HepG2 (cell line): ENCODE measurements around the gene MYO1E. TPM values are rescaled to one million over a fixed set of nuclear protein-coding genes. Genes with fewer than 3 reads are reported as not detected.

ENCODE experiments used
- DNMT3B ChIP-seq: conservative IDR thresholded peaks from 2 replicates; pipeline ENCODE4 v1.6.1; 2016; ENCODE audit warnings: missing biosample characterization, control low read depth
- ELF3 ChIP-seq: IDR thresholded peaks from 2 replicates; pipeline ENCODE4 v1.6.1; 2016; ENCODE audit warnings: missing genetic modification reagents, missing compliant biosample characterization
- KLF12 ChIP-seq: sonication (generic); formaldehyde crosslinking; IDR thresholded peaks from 2 replicates; pipeline ENCODE4 v1.4.0; 2020; ENCODE audit warnings: missing genetic modification reagents, borderline replicate concordance
- MAF1 ChIP-seq: sonication (generic); formaldehyde crosslinking; IDR thresholded peaks from 2 replicates; pipeline ENCODE4 v1.5.0; 2020; ENCODE audit warnings: missing genetic modification reagents, borderline replicate concordance
- MAFG ChIP-seq: sonication (generic); formaldehyde crosslinking; IDR thresholded peaks from 2 replicates; pipeline ENCODE4 v1.5.1; 2020; ENCODE audit warnings: mild to moderate bottlenecking, missing genetic modification reagents
- MTF2 ChIP-seq: sonication (generic); formaldehyde crosslinking; IDR thresholded peaks from 2 replicates; pipeline ENCODE4 v1.5.0; 2020; ENCODE audit warnings: missing genetic modification reagents, borderline replicate concordance
- NFYC ChIP-seq: IDR thresholded peaks from 2 replicates; pipeline ENCODE4 v1.6.1; 2016; ENCODE audit warnings: missing genetic modification reagents, missing compliant biosample characterization
- SRY ChIP-seq: sonication (generic); formaldehyde crosslinking; IDR thresholded peaks from 2 replicates; pipeline ENCODE4 v1.8.0; 2022; ENCODE audit warnings: mild to moderate bottlenecking, missing genetic modification reagents
- ZBTB7A ChIP-seq: sonication (generic); formaldehyde crosslinking; IDR thresholded peaks from 2 replicates; pipeline ENCODE4 v1.8.0; 2022; ENCODE audit warnings: mild to moderate bottlenecking, missing genetic modification reagents
- ZNF121 ChIP-seq: sonication (generic); formaldehyde crosslinking; IDR thresholded peaks from 2 replicates; pipeline ENCODE4 v1.5.0; 2020; ENCODE audit warnings: mild to moderate bottlenecking, missing genetic modification reagents
- ZNF225 ChIP-seq: sonication (generic); formaldehyde crosslinking; IDR thresholded peaks from 2 replicates; pipeline ENCODE4 v1.4.0; 2020; ENCODE audit warnings: mild to moderate bottlenecking, missing genetic modification reagents
- ZNF274 ChIP-seq: sonication (generic); formaldehyde crosslinking; IDR thresholded peaks from 2 replicates; pipeline ENCODE4 v1.5.1; 2020; ENCODE audit warnings: mild to moderate bottlenecking, missing genetic modification reagents
- ZNF839 ChIP-seq: sonication (generic); formaldehyde crosslinking; IDR thresholded peaks from 2 replicates; pipeline ENCODE4 v1.4.0; 2020; ENCODE audit warnings: missing genetic modification reagents, mild to moderate bottlenecking, borderline replicate concordance
- polyA plus RNA-seq, 8 experiments: library from polyadenylated mRNA; depleted of rRNA in 3 of 8; stranded (reverse) in 7 of 8; unstranded in 1 of 8; fragments of >200 nt; fragmentation: Illumina TruSeq in 4 of 8; extraction: Trizol in 4 of 8; gene quantifications; 2 replicates each; pipeline versions ENCODE4 v1.2.1 to v1.2.3, GENCODE V29; 2011 to 2016; ENCODE audit warnings: low read depth in 4 of 8, missing spikeins in 1 of 8, mixed read lengths in 1 of 8; ENCODE audit not compliant: insufficient read depth in 1 of 8
- total RNA-seq, 5 experiments: library from RNA; depleted of rRNA; stranded (reverse); fragments of >200 nt; fragmentation: Illumina TruSeq; extraction: Trizol; gene quantifications; 2 replicates each; pipeline ENCODE4 v1.2.3, GENCODE V29; 2016; ENCODE audit warnings: low read depth in 1 of 5
- TF ChIP-seq, protein P1 (sequence below), 2 experiments: sonication (generic) in 1 of 2; formaldehyde crosslinking in 1 of 2; IDR thresholded peaks; 2 replicates each; pipeline versions ENCODE4 v1.4.0 to v1.6.1; 2016 to 2020; ENCODE audit warnings: borderline replicate concordance in 1 of 2, low read depth in 1 of 2, mild to moderate bottlenecking in 1 of 2, missing genetic modification reagents in 1 of 2
- TF ChIP-seq, protein P2 (sequence below): sonication (generic); formaldehyde crosslinking; IDR thresholded peaks from 2 replicates; pipeline ENCODE4 v1.4.0; 2020; ENCODE audit warnings: missing genetic modification reagents
- TF ChIP-seq, protein P3 (sequence below): sonication (generic); formaldehyde crosslinking; IDR thresholded peaks from 2 replicates; pipeline ENCODE4 v1.4.0; 2020; ENCODE audit warnings: missing genetic modification reagents, borderline replicate concordance
- TF ChIP-seq, protein P4 (sequence below): sonication (generic); formaldehyde crosslinking; IDR thresholded peaks from 2 replicates; pipeline ENCODE4 v1.5.1; 2020; ENCODE audit warnings: missing genetic modification reagents, mild to moderate bottlenecking, borderline replicate concordance

MYO1E gene
- total and polyA plus RNA-seq, 2 of the 13 experiments (the other 11 are each of a cell fraction or from before 2014, with no cell fraction given): 15.7 to 25.1 TPM

DNA sequence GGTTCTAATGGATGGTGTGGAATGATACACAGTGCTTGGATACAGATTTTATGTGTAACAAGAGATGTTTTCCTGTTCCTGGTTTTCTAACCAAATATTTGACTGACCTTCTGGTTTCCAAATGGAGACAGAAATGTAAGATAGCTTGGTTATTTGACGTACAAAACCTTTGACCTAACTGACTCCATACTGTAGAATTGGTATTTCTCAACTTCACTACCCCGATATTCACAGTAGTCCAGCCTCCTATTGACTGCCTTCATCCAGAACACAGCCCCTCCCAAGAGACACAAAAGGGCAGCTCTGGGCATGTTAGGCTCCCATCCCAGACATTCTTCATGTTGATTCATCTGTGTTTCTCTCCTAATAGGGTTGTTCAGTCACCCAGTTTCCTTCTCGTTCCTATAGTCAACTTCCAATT lies 33.4 kb downstream of the MYO1E start (continued):
- TF ChIP-seq ZNF274 (CRISPR knock-in tag) (no peak), ZNF225 (no peak), MAF1 (CRISPR knock-in tag) (no peak), DNMT3B (CRISPR knock-in tag) (no peak), SRY (CRISPR knock-in tag) (no peak), KLF12 (CRISPR knock-in tag) (no peak), ZNF839 (CRISPR knock-in tag) (no peak), ZNF121 (CRISPR knock-in tag) (no peak), ELF3 (CRISPR knock-in tag) (no peak; the same call in 1 of the 2 replicates), NFYC (CRISPR knock-in tag) (no peak), MAFG (CRISPR knock-in tag) (no peak), ZBTB7A (CRISPR knock-in tag) (no peak), MTF2 (CRISPR knock-in tag) (no peak)
- TF ChIP-seq, protein P1, sequence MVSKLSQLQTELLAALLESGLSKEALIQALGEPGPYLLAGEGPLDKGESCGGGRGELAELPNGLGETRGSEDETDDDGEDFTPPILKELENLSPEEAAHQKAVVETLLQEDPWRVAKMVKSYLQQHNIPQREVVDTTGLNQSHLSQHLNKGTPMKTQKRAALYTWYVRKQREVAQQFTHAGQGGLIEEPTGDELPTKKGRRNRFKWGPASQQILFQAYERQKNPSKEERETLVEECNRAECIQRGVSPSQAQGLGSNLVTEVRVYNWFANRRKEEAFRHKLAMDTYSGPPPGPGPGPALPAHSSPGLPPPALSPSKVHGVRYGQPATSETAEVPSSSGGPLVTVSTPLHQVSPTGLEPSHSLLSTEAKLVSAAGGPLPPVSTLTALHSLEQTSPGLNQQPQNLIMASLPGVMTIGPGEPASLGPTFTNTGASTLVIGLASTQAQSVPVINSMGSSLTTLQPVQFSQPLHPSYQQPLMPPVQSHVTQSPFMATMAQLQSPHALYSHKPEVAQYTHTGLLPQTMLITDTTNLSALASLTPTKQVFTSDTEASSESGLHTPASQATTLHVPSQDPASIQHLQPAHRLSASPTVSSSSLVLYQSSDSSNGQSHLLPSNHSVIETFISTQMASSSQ (IDR thresholded peaks at IDR 0.05; ENCODE audit: low read depth): no peak
- TF ChIP-seq, protein P1 (CRISPR knock-in tag; IDR thresholded peaks at IDR 0.05; ENCODE audit: borderline replicate concordance): peak; percentile 22; the same call in 1 of the 2 replicates
- TF ChIP-seq, protein P2, sequence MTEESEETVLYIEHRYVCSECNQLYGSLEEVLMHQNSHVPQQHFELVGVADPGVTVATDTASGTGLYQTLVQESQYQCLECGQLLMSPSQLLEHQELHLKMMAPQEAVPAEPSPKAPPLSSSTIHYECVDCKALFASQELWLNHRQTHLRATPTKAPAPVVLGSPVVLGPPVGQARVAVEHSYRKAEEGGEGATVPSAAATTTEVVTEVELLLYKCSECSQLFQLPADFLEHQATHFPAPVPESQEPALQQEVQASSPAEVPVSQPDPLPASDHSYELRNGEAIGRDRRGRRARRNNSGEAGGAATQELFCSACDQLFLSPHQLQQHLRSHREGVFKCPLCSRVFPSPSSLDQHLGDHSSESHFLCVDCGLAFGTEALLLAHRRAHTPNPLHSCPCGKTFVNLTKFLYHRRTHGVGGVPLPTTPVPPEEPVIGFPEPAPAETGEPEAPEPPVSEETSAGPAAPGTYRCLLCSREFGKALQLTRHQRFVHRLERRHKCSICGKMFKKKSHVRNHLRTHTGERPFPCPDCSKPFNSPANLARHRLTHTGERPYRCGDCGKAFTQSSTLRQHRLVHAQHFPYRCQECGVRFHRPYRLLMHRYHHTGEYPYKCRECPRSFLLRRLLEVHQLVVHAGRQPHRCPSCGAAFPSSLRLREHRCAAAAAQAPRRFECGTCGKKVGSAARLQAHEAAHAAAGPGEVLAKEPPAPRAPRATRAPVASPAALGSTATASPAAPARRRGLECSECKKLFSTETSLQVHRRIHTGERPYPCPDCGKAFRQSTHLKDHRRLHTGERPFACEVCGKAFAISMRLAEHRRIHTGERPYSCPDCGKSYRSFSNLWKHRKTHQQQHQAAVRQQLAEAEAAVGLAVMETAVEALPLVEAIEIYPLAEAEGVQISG (CRISPR knock-in tag): no peak
- TF ChIP-seq, protein P3, sequence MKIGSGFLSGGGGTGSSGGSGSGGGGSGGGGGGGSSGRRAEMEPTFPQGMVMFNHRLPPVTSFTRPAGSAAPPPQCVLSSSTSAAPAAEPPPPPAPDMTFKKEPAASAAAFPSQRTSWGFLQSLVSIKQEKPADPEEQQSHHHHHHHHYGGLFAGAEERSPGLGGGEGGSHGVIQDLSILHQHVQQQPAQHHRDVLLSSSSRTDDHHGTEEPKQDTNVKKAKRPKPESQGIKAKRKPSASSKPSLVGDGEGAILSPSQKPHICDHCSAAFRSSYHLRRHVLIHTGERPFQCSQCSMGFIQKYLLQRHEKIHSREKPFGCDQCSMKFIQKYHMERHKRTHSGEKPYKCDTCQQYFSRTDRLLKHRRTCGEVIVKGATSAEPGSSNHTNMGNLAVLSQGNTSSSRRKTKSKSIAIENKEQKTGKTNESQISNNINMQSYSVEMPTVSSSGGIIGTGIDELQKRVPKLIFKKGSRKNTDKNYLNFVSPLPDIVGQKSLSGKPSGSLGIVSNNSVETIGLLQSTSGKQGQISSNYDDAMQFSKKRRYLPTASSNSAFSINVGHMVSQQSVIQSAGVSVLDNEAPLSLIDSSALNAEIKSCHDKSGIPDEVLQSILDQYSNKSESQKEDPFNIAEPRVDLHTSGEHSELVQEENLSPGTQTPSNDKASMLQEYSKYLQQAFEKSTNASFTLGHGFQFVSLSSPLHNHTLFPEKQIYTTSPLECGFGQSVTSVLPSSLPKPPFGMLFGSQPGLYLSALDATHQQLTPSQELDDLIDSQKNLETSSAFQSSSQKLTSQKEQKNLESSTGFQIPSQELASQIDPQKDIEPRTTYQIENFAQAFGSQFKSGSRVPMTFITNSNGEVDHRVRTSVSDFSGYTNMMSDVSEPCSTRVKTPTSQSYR: no peak
- TF ChIP-seq, protein P4, sequence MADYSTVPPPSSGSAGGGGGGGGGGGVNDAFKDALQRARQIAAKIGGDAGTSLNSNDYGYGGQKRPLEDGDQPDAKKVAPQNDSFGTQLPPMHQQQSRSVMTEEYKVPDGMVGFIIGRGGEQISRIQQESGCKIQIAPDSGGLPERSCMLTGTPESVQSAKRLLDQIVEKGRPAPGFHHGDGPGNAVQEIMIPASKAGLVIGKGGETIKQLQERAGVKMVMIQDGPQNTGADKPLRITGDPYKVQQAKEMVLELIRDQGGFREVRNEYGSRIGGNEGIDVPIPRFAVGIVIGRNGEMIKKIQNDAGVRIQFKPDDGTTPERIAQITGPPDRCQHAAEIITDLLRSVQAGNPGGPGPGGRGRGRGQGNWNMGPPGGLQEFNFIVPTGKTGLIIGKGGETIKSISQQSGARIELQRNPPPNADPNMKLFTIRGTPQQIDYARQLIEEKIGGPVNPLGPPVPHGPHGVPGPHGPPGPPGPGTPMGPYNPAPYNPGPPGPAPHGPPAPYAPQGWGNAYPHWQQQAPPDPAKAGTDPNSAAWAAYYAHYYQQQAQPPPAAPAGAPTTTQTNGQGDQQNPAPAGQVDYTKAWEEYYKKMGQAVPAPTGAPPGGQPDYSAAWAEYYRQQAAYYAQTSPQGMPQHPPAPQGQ: no peak
